HEK293 (cell line): Measurements from ENCODE around the gene GPATCH3.

ENCODE experiments used
- CTCF ChIA-PET: fragments of 350-600 bp; formaldehyde crosslinking; extraction: SDS; loops from one replicate; lab custom pipeline; 2021; ENCODE audit warnings: antibody characterized with exemption; lab: Yijun Ruan, JAX
- POLR2A ChIA-PET: fragments of 300-600 bp; formaldehyde crosslinking; extraction: SDS; loops from one replicate; lab custom pipeline; 2020; ENCODE audit warnings: antibody characterized with exemption, inconsistent platforms; lab: Yijun Ruan, JAX
- H3K27ac ChIP-seq: fragments of 200-500 bp; sonication (Bioruptor generic); 2 replicates; pipeline ENCODE4 v1.5.1; 2014; ENCODE audit warnings: low read depth, low read length, control low read depth, inconsistent platforms; ENCODE audit errors: extremely low read depth
- H3K36me3 ChIP-seq, 2 experiments: fragments of 200-500 bp in 1 of 2; sonication (Bioruptor generic) in 1 of 2; 1 replicate in 1 of 2; 2 replicates in 1 of 2; pipeline ENCODE4 v1.5.1; 2014 to 2017; ENCODE audit warnings: inconsistent platforms in 2 of 2, low read length in 2 of 2; ENCODE audit not compliant: control insufficient read depth in 2 of 2, insufficient read depth in 1 of 2
- H3K4me1 ChIP-seq: fragments of 200-500 bp; sonication (Bioruptor generic); 2 replicates; pipeline ENCODE4 v1.5.1; 2014; ENCODE audit warnings: mild to moderate bottlenecking, low read length, inconsistent platforms; ENCODE audit not compliant: control insufficient read depth, insufficient read depth
- H3K4me3 ChIP-seq: 2 replicates; pipeline ENCODE4 v1.5.1; 2011; ENCODE audit warnings: low read depth, mild to moderate bottlenecking, control low read depth, low read length, moderate library complexity
- H3K9me3 ChIP-seq: fragments of 200-500 bp; sonication (Bioruptor generic); 2 replicates; pipeline ENCODE4 v1.5.1; 2014; ENCODE audit warnings: low read depth, low read length, inconsistent platforms; ENCODE audit not compliant: control insufficient read depth, insufficient read depth
- EGR2 ChIP-seq: fragments of 450-650 bp; formaldehyde crosslinking; IDR thresholded peaks from 2 replicates; pipeline ENCODE4 v1.5.1; 2016; ENCODE audit warnings: low read depth, missing biosample characterization, missing genetic modification characterization
- GLI4 ChIP-seq: fragments of 450-650 bp; formaldehyde crosslinking; IDR thresholded peaks from 2 replicates; pipeline ENCODE4 v1.5.1; 2016; ENCODE audit warnings: missing biosample characterization, missing genetic modification characterization
- HOXA7 ChIP-seq: sonication (generic); formaldehyde crosslinking; IDR thresholded peaks from 2 replicates; pipeline ENCODE4 v1.8.1; 2022; ENCODE audit warnings: missing genetic modification reagents, borderline replicate concordance
- HOXD13 ChIP-seq: sonication (generic); formaldehyde crosslinking; IDR thresholded peaks from 2 replicates; pipeline ENCODE4 v1.8.0; 2022; ENCODE audit warnings: missing genetic modification reagents, borderline replicate concordance
- KLF1 ChIP-seq: fragments of 450-650 bp; formaldehyde crosslinking; IDR thresholded peaks from 2 replicates; pipeline ENCODE4 v1.5.1; 2016; ENCODE audit warnings: missing biosample characterization, missing genetic modification characterization
- KLF16 ChIP-seq: fragments of 450-650 bp; formaldehyde crosslinking; IDR thresholded peaks from 2 replicates; pipeline ENCODE4 v1.5.1; 2017; ENCODE audit warnings: missing biosample characterization, missing genetic modification characterization
- KLF9 ChIP-seq: fragments of 450-650 bp; formaldehyde crosslinking; IDR thresholded peaks from 2 replicates; pipeline ENCODE4 v1.5.1; 2016; ENCODE audit warnings: missing biosample characterization, missing genetic modification characterization, low read depth
- MZF1 ChIP-seq: fragments of 450-650 bp; formaldehyde crosslinking; IDR thresholded peaks from 2 replicates; pipeline ENCODE4 v1.5.1; 2017; ENCODE audit warnings: missing biosample characterization, missing genetic modification characterization, borderline replicate concordance
- OSR2 ChIP-seq: fragments of 450-650 bp; formaldehyde crosslinking; IDR thresholded peaks from 2 replicates; pipeline ENCODE4 v1.5.1; 2016; ENCODE audit warnings: missing biosample characterization, missing genetic modification characterization
- OVOL3 ChIP-seq: fragments of 450-650 bp; formaldehyde crosslinking; IDR thresholded peaks from 2 replicates; pipeline ENCODE4 v1.5.1; 2016; ENCODE audit warnings: missing biosample characterization, missing genetic modification characterization
- PATZ1 ChIP-seq: fragments of 450-650 bp; formaldehyde crosslinking; IDR thresholded peaks from 2 replicates; pipeline ENCODE4 v1.5.1; 2016; ENCODE audit warnings: missing biosample characterization, missing genetic modification characterization
- SALL2 ChIP-seq: fragments of 450-650 bp; formaldehyde crosslinking; IDR thresholded peaks from 2 replicates; pipeline ENCODE4 v1.5.0; 2017; ENCODE audit warnings: missing biosample characterization, mild to moderate bottlenecking, missing genetic modification characterization, borderline replicate concordance
- SP7 ChIP-seq: fragments of 450-650 bp; formaldehyde crosslinking; IDR thresholded peaks from 2 replicates; pipeline ENCODE4 v1.5.1; 2016; ENCODE audit warnings: missing biosample characterization, missing genetic modification characterization
- ZBTB20 ChIP-seq: fragments of 450-650 bp; formaldehyde crosslinking; IDR thresholded peaks from 2 replicates; pipeline ENCODE4 v1.5.1; 2016; ENCODE audit warnings: missing biosample characterization, missing genetic modification characterization
- ZFHX2 ChIP-seq: fragments of 450-650 bp; formaldehyde crosslinking; conservative IDR thresholded peaks from 2 replicates; pipeline ENCODE4 v1.5.1; 2016; ENCODE audit warnings: missing biosample characterization, missing genetic modification characterization
- ZFP37 ChIP-seq: fragments of 450-650 bp; formaldehyde crosslinking; IDR thresholded peaks from 2 replicates; pipeline ENCODE4 v1.5.1; 2016; ENCODE audit warnings: missing biosample characterization, missing genetic modification characterization
- ZNF19 ChIP-seq: fragments of 450-650 bp; formaldehyde crosslinking; IDR thresholded peaks from 2 replicates; pipeline ENCODE4; 2016; ENCODE audit warnings: missing biosample characterization, missing genetic modification characterization, low read depth
- ZNF26 ChIP-seq: fragments of 450-650 bp; formaldehyde crosslinking; IDR thresholded peaks from 2 replicates; pipeline ENCODE4 v1.5.1; 2016; ENCODE audit warnings: missing biosample characterization, missing genetic modification characterization
- ZNF350 ChIP-seq: fragments of 450-650 bp; formaldehyde crosslinking; IDR thresholded peaks from 2 replicates; pipeline ENCODE4 v1.5.0; 2017; ENCODE audit warnings: missing biosample characterization, mild to moderate bottlenecking, missing genetic modification characterization
- ZNF501 ChIP-seq: fragments of 450-650 bp; formaldehyde crosslinking; IDR thresholded peaks from 2 replicates; pipeline ENCODE4 v1.5.1; 2016; ENCODE audit warnings: missing biosample characterization, missing genetic modification characterization
- ZNF549 ChIP-seq: fragments of 450-650 bp; IDR thresholded peaks from 2 replicates; pipeline ENCODE4 v1.5.1; 2018; ENCODE audit warnings: missing biosample characterization, missing genetic modification characterization, mild to moderate bottlenecking, inconsistent platforms, moderate library complexity
- ZNF571 ChIP-seq: fragments of 450-650 bp; formaldehyde crosslinking; IDR thresholded peaks from 2 replicates; pipeline ENCODE4 v1.5.0; 2017; ENCODE audit warnings: missing biosample characterization, missing genetic modification characterization
- ZNF596 ChIP-seq: fragments of 450-650 bp; IDR thresholded peaks from 2 replicates; pipeline ENCODE4 v1.5.0; 2018; ENCODE audit warnings: missing biosample characterization, mild to moderate bottlenecking, missing genetic modification characterization, moderate library complexity
- ZNF629 ChIP-seq: fragments of 450-650 bp; formaldehyde crosslinking; IDR thresholded peaks from 2 replicates; pipeline ENCODE4 v1.5.1; 2017; ENCODE audit warnings: missing biosample characterization, missing genetic modification characterization
- ZNF660 ChIP-seq: fragments of 450-650 bp; IDR thresholded peaks from 2 replicates; pipeline ENCODE4 v1.5.1; 2018; ENCODE audit warnings: missing biosample characterization, mild to moderate bottlenecking, missing genetic modification characterization
- ZNF677 ChIP-seq: fragments of 450-650 bp; IDR thresholded peaks from 2 replicates; pipeline ENCODE4 v1.5.0; 2018; ENCODE audit warnings: missing biosample characterization, mild to moderate bottlenecking, missing genetic modification characterization, moderate library complexity
- ZNF747 ChIP-seq: fragments of 450-650 bp; formaldehyde crosslinking; IDR thresholded peaks from 2 replicates; pipeline ENCODE4 v1.5.1; 2016; ENCODE audit warnings: missing biosample characterization, missing genetic modification characterization
- ZSCAN30 ChIP-seq: fragments of 450-650 bp; IDR thresholded peaks from 2 replicates; pipeline ENCODE4 v1.5.1; 2018; ENCODE audit warnings: missing biosample characterization, mild to moderate bottlenecking, missing genetic modification characterization, moderate library complexity
- ZXDB ChIP-seq: fragments of 450-650 bp; formaldehyde crosslinking; IDR thresholded peaks from 2 replicates; pipeline ENCODE4 v1.5.1; 2016; ENCODE audit warnings: missing biosample characterization, missing genetic modification characterization
- TF ChIP-seq, protein P1 (sequence below): fragments of 450-650 bp; formaldehyde crosslinking; IDR thresholded peaks from 2 replicates; pipeline ENCODE4 v1.5.1; 2016; ENCODE audit warnings: missing biosample characterization, missing genetic modification characterization

GPATCH3 gene

GRCh38 chr1:26856181-26856580 lies 44.1 kb downstream of the GPATCH3 start (continued):
- TF ChIP-seq ZXDB = no peak
- TF ChIP-seq HOXA7 (CRISPR knock-in tag) = no peak

- POLR2A ChIA-PET = interaction anchor here (0.6 to 2.3 kb wide), 2 partner anchors 9 to 1508 kb away, joined by 3 to 9 read pairs; no protein-coding TSS in a partner anchor
Measured at GRCh38 chr1:26855636-26856035, 44.6 kb downstream of the GPATCH3 start.

GRCh38 chr1:26854906-26855305 lies 45.4 kb downstream of the GPATCH3 start:
- Histone ChIP-seq H3K36me3 (peaks cover 0 to 66% of the 10 kb centered on the region in 2 experiments; a peak in 1 of 3 replicates), H3K4me1 (no peaks in the 10 kb centered on the region)
- POLR2A ChIA-PET = interaction anchor here (0.9 to 2.3 kb wide), 2 partner anchors 10 to 25 kb away, joined by 3 to 9 read pairs; no protein-coding TSS in a partner anchor

More at GRCh38 chr1:26855636-26856035, 44.6 kb downstream of the GPATCH3 start:
- H3K4me3 ChIP-seq = no peak overlapping the region
- no peaks in the 10 kb centered on the region for H3K9me3 ChIP-seq
- H3K36me3 ChIP-seq = peaks cover 0 to 58% of the 10 kb centered on the region in 2 experiments; a peak in 1 of 3 replicates
- TF ChIP-seq ZNF350 (tag by site-specific recombination) (no peak), ZNF501 (no peak)
- H3K4me1 ChIP-seq = no peaks in the 10 kb centered on the region
- CTCF ChIA-PET = interaction anchor here (0.7 to 1.6 kb wide), 3 partner anchors 10 to 253 kb away, joined by 3 read pairs; no protein-coding TSS in a partner anchor
- H3K27ac ChIP-seq = no peak overlapping the region

GRCh38 chr1:26853600-26853999 lies 46.7 kb downstream of the GPATCH3 start:
- peaks cover 0 to 79% of the 10 kb centered on the region in 2 experiments; a peak in 1 of 3 replicates for H3K36me3 ChIP-seq

More at GRCh38 chr1:26854906-26855305, 45.4 kb downstream of the GPATCH3 start:
- no peak overlapping the region for H3K27ac ChIP-seq
- no peak overlapping the region for H3K4me3 ChIP-seq
- CTCF ChIA-PET = interaction anchor here (0.5 to 1.6 kb wide), 3 partner anchors 22 to 46 kb away, joined by 3 to 7 read pairs (median 4); no protein-coding TSS in a partner anchor
- H3K9me3 ChIP-seq = no peaks in the 10 kb centered on the region
- TF ChIP-seq ZFHX2 (tag by site-specific recombination) = 0 out of 2 replicates have a peak, but pooled peaks have one; percentile 11
- TF ChIP-seq OVOL3 (tag by site-specific recombination) = no peak
- TF ChIP-seq KLF1 (tag by site-specific recombination) = peak; percentile 97

DNA sequence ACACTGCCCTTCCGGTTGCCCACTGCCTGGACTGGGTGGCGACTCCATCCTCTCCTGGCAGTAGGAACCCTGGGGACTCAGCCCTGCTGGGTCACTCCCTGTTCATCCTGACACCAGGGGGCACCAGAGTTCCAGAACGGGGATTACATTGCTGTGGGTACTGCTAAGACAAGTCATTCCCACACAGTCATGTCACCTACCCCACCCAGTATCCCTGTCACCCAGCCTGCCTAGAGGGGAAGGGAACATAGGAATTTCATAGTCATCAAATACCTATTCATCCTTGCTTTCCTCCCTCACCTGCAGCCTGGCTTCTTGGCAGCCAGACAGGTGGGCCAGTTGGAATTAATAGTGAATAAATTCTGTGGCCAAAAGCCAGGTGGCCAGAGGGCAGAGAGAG lies 47.1 kb downstream of the GPATCH3 start:
- peaks cover 0 to 83% of the 10 kb centered on the region in 2 experiments; a peak in 2 of 3 replicates for H3K36me3 ChIP-seq
- no peaks in the 10 kb centered on the region for H3K4me1 ChIP-seq
- H3K4me3 ChIP-seq = no peak overlapping the region
- CTCF ChIA-PET = no interaction called here
- POLR2A ChIA-PET = no interaction called here
- H3K27ac ChIP-seq = no peak overlapping the region
- no peaks in the 10 kb centered on the region for H3K9me3 ChIP-seq
- TF ChIP-seq GLI4 = no peak
- no peak for TF ChIP-seq SALL2 (tag by site-specific recombination)
- TF ChIP-seq KLF9 (tag by site-specific recombination) = no peak
- TF ChIP-seq ZNF26 (tag by site-specific recombination) = no peak
- TF ChIP-seq ZNF629 (tag by site-specific recombination) = no peak
- TF ChIP-seq PATZ1 (tag by site-specific recombination) = peak; percentile 18; the same call in 1 of the 2 replicates
- TF ChIP-seq EGR2 (tag by site-specific recombination) = 0 out of 2 replicates have a peak, but pooled peaks have one; percentile 11

More at GRCh38 chr1:26853600-26853999, 46.7 kb downstream of the GPATCH3 start:
- Histone ChIP-seq H3K4me1 (no peaks in the 10 kb centered on the region), H3K9me3 (no peaks in the 10 kb centered on the region), H3K4me3 (no peak overlapping the region), H3K27ac (no peak overlapping the region)
- POLR2A ChIA-PET = no interaction called here
- CTCF ChIA-PET = no interaction called here
- TF ChIP-seq ZNF660 (tag by site-specific recombination) = no peak
- no peak for TF ChIP-seq MZF1
- TF ChIP-seq ZNF677 (tag by site-specific recombination) = no peak
- TF ChIP-seq HOXD13 (CRISPR knock-in tag) = no peak
- no peak for TF ChIP-seq ZNF19
- no peak for TF ChIP-seq SP7 (tag by site-specific recombination)
- TF ChIP-seq, protein P1, sequence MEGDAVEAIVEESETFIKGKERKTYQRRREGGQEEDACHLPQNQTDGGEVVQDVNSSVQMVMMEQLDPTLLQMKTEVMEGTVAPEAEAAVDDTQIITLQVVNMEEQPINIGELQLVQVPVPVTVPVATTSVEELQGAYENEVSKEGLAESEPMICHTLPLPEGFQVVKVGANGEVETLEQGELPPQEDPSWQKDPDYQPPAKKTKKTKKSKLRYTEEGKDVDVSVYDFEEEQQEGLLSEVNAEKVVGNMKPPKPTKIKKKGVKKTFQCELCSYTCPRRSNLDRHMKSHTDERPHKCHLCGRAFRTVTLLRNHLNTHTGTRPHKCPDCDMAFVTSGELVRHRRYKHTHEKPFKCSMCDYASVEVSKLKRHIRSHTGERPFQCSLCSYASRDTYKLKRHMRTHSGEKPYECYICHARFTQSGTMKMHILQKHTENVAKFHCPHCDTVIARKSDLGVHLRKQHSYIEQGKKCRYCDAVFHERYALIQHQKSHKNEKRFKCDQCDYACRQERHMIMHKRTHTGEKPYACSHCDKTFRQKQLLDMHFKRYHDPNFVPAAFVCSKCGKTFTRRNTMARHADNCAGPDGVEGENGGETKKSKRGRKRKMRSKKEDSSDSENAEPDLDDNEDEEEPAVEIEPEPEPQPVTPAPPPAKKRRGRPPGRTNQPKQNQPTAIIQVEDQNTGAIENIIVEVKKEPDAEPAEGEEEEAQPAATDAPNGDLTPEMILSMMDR = no peak
- TF ChIP-seq ZNF571 (tag by site-specific recombination) = no peak
- TF ChIP-seq ZNF549 (tag by site-specific recombination) = no peak
- no peak for TF ChIP-seq ZSCAN30
- no peak for TF ChIP-seq ZFHX2 (tag by site-specific recombination)
- no peak for TF ChIP-seq KLF16 (tag by site-specific recombination)
- no peak for TF ChIP-seq ZNF747 (tag by site-specific recombination)
- TF ChIP-seq ZNF596 (tag by site-specific recombination) = no peak
- no peak for TF ChIP-seq OSR2 (tag by site-specific recombination)
- TF ChIP-seq ZFP37 = no peak
- TF ChIP-seq ZBTB20 = no peak
